HG03432 (cell line): ENCODE results near the gene ISLR.

Experiments
- ATAC-seq: cut with Tn5 transposase; IDR thresholded peaks from one replicate; pipeline ENCODE4 v1.9.1; 2021; ENCODE audit warnings: mild to moderate bottlenecking, moderate library complexity; ENCODE audit not compliant: unreplicated experiment

The ISLR gene

DNA sequence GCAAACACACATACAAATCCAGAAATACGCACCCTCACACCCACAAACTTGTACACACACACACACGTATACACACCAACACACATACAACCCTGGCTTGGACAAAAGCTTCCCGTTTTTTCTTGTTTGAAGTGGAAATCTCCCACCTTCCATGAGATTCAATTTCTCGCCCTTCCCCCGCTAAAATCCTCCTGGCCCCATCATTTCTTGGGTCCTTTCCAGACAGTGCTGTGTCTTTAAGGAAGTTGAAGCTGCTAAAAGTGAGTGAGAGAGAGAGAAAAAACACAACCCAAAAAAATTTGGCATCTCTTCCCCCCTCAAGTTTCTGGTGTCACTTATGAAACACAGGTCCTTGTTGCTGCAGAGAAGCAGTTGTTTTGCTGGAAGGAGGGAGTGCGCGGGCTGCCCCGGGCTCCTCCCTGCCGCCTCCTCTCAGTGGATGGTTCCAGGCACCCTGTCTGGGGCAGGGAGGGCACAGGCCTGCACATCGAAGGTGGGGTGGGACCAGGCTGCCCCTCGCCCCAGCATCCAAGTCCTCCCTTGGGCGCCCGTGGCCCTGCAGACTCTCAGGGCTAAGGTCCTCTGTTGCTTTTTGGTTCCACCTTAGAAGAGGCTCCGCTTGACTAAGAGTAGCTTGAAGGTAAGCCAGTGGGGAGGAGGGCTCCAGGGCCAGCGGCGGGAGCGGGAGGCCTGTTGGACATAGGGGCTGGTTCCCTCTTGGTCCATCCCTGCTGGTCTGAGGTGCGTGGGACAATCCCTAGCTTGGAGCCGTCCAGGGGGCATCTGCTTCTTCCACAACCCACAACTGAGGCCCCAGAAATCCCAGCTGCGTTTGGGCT is at the start of gene ISLR:
TSS of gene ISLR (plus strand) at position 331 of the 839 bp plus-strand sequence. CDS start 1,149 bp downstream, outside the sequence.
- ATAC-seq, result no peak

DNA sequence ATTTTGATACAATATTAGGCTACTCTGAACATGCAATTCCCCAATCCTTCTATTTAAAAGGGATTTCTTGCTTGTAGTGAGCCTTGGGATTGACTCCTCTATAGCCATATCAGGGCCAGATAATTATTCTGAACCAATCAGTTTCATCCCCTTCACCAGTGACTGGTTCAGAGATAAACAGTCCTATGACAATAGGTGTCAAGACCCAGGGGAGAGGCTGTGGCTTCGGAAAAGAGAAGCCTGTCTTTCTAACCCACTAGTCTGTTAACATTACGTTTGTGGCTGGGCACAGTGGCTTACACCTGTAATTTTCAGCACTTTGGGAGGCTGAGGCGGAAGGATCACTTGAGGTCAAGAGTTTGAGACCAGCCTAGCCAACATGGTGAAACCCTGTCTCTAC is 49.3 kb upstream of the ISLR start:
- ATAC-seq, result no peak

DNA sequence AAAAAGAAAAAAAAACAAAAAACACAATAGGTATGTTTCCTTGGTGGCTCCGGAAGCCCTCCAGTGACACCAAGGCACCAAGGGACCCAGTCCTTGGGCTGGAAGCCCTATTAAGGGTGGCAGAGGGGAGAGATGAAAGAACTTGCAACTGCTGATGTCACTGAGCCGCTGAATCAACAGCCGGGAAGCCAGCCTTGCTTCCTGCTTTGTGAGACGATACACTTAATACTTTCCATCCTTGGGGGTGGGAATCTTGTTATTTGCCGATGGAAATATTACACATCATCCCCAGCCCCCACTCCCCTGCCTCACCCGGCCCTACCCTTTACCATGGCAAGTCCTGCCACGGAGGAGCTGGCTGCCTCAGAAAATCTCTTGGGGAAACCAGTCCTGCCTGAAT is 48.8 kb upstream of the ISLR start:
- ATAC-seq, result no peak

DNA sequence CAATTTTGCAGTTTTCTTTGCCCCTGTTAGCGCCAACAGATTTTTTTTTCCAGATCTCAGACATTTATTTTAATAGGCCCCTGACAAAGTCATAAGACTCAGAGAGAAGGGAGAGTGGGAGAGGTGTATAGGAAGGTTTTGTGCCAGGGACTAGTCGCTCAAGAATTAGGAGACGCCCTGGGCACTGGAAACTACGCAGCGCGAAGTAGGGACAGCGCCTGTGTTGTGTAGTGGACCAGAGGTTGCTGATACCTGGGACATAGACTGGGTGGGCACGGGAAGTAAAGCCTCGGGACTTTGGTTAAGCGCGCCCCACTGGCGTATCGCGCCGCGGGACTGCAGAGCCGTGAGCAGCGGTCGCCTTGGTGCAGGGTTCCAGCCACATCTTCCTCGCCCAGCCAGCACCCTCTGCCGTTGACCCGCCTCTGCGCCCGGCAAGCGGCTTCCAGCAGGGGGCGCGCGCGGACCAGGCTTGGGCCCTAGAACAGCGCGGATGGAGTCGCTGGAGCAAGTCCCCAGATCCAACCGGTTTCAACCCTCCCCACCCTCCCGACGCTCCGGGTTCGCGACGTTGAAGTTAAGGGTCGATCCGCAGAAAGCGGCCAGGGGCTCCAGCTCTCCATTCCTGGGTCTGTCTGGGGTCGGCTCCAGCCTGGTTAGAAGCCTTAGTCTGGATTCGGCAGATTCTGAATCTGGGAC is 46.1 kb upstream of the ISLR start:
- ATAC-seq, result no peak

DNA sequence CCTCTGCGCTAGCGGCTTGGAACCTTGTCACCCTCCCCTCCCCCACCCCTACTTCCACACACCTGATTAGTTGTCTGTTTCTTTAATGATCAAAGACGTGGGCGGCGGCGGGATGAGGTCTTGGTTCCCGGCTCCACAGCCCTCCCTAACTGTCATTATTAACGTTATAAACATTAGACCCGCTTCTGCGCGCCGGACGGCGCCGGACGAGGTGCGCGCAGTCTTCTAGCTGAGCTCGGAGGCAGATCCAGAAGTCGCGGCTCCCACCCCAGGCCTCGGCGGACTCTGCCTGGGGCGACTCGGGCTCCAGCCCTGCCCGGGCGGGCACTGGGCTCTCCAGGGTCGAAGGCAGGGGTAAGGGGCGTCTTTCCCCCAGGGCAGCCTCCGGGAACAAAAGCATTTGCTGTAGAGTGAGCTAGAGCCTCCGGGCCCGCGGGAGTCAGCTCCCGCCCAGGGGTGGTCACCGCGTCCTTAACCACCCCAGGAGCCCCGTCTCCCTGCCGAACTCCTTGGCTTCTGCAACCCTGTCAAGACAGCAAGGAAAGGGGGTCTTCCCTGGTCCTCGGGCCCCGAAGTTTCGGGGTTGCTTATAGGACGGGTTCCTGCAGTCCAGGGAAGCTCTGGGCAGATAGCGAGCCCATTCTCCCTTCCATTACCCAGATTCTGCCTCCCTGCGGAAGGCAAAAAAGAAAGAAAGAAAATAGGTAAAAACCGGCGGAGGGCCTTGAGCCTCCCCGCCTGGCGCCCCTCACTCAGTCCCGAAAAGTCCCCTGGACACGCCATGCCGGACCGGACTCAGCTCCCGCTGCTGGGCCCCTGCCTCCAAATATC is 45.3 kb upstream of the ISLR start:
- no peak for ATAC-seq

GRCh38 chr15:74128785-74129585 is 44.5 kb upstream of the ISLR start:
- ATAC-seq, result no peak

- no peak for ATAC-seq
Measured at GRCh38 chr15:74129586-74130154, 43.8 kb upstream of the ISLR start.

GRCh38 chr15:74130155-74130848 is 43.2 kb upstream of the ISLR start, which contains the start of gene ISLR2:
Gene ISLR2, plus strand, starts transcription at chr15:74130586. Its CDS starts 2,169 bp downstream, at chr15:74132755.
- ATAC-seq, result no peak

DNA sequence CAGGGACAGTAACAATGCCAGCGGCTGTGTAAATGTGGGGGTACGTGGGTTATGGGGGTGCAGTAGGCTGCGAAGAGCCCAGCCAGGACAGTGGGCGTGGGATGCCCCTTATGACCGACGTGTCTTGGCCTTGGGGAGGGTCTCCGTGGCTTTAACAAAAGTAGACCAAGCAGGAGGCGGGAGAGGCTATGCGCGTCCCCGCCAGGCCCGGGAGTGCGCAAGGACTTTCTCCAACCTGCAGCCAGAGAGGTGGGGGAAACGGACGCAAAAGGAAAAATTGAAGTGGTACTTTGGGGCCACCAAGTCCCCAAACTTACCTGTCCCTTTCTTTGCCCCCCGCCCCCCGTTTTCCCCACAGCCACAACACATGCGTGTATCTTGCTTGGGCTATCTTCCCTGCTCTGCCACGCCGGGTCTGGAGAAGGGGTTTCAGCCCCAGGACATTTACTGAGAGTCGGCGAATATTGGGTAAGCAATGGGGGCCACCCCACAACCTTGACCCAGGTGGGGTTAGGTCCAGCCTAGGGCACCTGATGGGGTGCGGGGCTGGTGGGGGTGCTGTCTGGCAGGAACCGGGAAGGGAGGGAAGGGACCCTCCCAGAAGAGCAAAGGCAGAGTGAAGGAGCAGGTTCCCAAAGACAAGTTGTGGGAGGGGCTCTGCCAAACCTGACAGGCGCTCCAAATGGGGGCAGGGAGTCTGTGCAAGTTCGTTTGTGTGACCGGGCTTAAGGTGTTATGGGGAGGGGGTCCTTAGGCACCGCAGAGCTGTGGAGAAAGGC is 42.5 kb upstream of the ISLR start:
- ATAC-seq, result no peak

GRCh38 chr15:74131628-74132413 is 41.7 kb upstream of the ISLR start:
- no peak for ATAC-seq

DNA sequence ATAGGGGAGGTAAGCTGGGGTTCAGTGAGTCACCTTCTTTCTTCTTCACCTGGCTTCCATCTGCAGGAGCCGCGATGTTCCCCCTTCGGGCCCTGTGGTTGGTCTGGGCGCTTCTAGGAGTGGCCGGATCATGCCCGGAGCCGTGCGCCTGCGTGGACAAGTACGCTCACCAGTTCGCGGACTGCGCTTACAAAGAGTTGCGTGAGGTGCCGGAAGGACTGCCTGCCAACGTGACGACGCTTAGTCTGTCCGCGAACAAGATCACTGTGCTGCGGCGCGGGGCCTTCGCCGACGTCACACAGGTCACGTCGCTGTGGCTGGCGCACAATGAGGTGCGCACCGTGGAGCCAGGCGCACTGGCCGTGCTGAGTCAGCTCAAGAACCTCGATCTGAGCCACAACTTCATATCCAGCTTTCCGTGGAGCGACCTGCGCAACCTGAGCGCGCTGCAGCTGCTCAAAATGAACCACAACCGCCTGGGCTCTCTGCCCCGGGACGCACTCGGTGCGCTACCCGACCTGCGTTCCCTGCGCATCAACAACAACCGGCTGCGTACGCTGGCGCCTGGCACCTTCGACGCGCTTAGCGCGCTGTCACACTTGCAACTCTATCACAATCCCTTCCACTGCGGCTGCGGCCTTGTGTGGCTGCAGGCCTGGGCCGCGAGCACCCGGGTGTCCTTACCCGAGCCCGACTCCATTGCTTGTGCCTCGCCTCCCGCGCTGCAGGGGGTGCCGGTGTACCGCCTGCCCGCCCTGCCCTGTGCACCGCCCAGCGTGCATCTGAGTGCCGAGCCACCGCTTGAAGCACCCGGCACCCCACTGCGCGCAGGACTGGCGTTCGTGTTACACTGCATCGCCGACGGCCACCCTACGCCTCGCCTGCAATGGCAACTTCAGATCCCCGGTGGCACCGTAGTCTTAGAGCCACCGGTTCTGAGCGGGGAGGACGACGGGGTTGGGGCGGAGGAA is 40.5 kb upstream of the ISLR start:
- no peak for ATAC-seq

DNA sequence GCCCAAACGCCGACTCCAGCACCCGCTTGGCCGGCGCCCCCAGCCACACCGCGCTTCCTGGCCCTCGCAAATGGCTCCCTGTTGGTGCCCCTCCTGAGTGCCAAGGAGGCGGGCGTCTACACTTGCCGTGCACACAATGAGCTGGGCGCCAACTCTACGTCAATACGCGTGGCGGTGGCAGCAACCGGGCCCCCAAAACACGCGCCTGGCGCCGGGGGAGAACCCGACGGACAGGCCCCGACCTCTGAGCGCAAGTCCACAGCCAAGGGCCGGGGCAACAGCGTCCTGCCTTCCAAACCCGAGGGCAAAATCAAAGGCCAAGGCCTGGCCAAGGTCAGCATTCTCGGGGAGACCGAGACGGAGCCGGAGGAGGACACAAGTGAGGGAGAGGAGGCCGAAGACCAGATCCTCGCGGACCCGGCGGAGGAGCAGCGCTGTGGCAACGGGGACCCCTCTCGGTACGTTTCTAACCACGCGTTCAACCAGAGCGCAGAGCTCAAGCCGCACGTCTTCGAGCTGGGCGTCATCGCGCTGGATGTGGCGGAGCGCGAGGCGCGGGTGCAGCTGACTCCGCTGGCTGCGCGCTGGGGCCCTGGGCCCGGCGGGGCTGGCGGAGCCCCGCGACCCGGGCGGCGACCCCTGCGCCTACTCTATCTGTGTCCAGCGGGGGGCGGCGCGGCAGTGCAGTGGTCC is 39.7 kb upstream of the ISLR start:
- ATAC-seq, result no peak

DNA sequence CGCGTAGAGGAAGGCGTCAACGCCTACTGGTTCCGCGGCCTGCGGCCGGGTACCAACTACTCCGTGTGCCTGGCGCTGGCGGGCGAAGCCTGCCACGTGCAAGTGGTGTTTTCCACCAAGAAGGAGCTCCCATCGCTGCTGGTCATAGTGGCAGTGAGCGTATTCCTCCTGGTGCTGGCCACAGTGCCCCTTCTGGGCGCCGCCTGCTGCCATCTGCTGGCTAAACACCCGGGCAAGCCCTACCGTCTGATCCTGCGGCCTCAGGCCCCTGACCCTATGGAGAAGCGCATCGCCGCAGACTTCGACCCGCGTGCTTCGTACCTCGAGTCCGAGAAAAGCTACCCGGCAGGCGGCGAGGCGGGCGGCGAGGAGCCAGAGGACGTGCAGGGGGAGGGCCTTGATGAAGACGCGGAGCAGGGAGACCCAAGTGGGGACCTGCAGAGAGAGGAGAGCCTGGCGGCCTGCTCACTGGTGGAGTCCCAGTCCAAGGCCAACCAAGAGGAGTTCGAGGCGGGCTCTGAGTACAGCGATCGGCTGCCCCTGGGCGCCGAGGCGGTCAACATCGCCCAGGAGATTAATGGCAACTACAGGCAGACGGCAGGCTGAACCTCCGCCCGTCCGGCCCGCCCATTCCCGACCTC is 39.0 kb upstream of the ISLR start:
- ATAC-seq, result no peak

DNA sequence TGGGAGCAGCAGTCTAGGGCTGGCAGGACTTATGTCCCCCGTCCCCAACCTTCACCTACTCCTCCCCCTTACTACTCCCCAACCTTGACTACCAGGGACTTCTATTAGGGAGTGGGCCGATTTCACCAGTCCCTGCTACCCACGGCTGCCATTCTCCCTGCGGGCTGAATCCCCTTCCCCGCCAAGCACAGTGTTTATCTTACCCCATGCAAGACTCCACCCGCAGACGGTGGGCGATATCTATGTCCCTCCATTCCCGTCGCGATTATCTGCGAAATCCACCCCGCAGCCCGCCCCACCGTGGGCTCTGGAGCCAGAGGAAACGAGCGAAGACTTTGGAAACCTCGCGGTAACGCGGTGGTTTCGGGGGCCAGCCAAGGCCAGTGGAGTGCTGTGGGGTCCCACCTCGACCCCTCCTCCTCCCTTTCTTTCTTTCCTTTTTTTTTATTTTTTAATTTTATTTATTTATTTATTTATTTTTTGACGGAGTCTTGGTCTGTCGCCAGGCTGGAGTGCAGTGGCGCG is 38.4 kb upstream of the ISLR start:
- ATAC-seq, result no peak

DNA sequence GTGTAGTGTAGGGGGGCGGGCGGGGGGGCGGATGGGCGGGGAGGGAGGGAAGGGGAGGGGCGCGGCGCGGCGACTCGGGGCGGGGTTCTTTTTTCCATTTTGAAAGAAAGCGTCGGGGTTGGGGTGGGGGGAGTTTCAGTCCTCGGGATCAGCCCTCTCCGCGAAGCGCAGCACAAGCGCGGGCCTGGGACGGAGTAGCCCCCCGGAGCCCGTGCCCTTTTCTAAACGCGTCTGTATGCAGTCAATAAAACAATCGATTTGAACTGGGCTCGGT is 37.0 kb upstream of the ISLR start:
- ATAC-seq, result no peak
